HG03139 (cell line): ENCODE results near the gene ASCC1.

Experiments used
- ATAC-seq: cut with Tn5 transposase; IDR thresholded peaks from one replicate; pipeline ENCODE4 v1.9.1; 2021; ENCODE audit not compliant: unreplicated experiment

The ASCC1 gene

GRCh38 chr10:72069751-72070526, 146.1 kb downstream of the ASCC1 start:
- ATAC-seq, result no peak

- no peak for ATAC-seq
Measured at GRCh38 chr10:72068901-72069446, 147.1 kb downstream of the ASCC1 start.

GRCh38 chr10:72068126-72068765, 147.8 kb downstream of the ASCC1 start:
- ATAC-seq, result no peak

- no peak for ATAC-seq
Measured at GRCh38 chr10:72067463-72068125, 148.5 kb downstream of the ASCC1 start.

- no peak for ATAC-seq
Measured at GRCh38 chr10:72066318-72067284, 149.5 kb downstream of the ASCC1 start.

- ATAC-seq, result no peak
Measured at GRCh38 chr10:72065439-72066025, 150.5 kb downstream of the ASCC1 start.

GRCh38 chr10:72063703-72064391, 152.2 kb downstream of the ASCC1 start:
- ATAC-seq, result no peak

GRCh38 chr10:72062832-72063702, 153.0 kb downstream of the ASCC1 start:
- no peak for ATAC-seq

GRCh38 chr10:72062382-72062781, 153.7 kb downstream of the ASCC1 start:
- no peak for ATAC-seq

- ATAC-seq, result no peak
Measured at GRCh38 chr10:72061930-72062329, 154.1 kb downstream of the ASCC1 start.

- no peak for ATAC-seq
Measured at GRCh38 chr10:72061491-72061890, 154.6 kb downstream of the ASCC1 start.

- ATAC-seq, result no peak
Measured at GRCh38 chr10:72059843-72060822, 155.9 kb downstream of the ASCC1 start.

GRCh38 chr10:72058989-72059842, 156.9 kb downstream of the ASCC1 start:
- ATAC-seq, result no peak

GRCh38 chr10:72058347-72058898, 157.7 kb downstream of the ASCC1 start:
- ATAC-seq, result no peak

GRCh38 chr10:72056932-72057751, 158.9 kb downstream of the ASCC1 start:
- ATAC-seq, result no peak
